Activated T-cell treated with anti-CD3 and anti-CD28 coated beads, Interleukin-2, amount 50 U/mL, for 4 hours (primary cell): Measurements from ENCODE around the gene IGSF3. TPM values are rescaled to one million over a fixed set of nuclear protein-coding genes. Genes with fewer than 3 reads are reported as not detected.
A peak's percentile ranks its signal among the peaks of the same experiment; 100 is the strongest.
"Not testable (repeated sequence)": the region's sequence is repeated elsewhere in the genome, so short reads cannot be mapped to it uniquely, and the experiment has no call there.

Experiments
- ATAC-seq, 2 donors: fragments of 200-7000 bp; cut with Tn5 transposase; one replicate each; pipeline ENCODE4 v1.10.0; 2021
- DNase-seq: peaks from one replicate; pipeline ENCODE4 v3.0.0-alpha.2; 2020
- H3K27me3 Mint-ChIP-seq: one replicate; pipeline ENCODE4 v1.8.0; 2021; ENCODE audit warnings: low read depth, mixed read lengths
- H3K36me3 Mint-ChIP-seq: one replicate; pipeline ENCODE4 v1.8.0; 2022; ENCODE audit warnings: mixed read lengths; ENCODE audit not compliant: insufficient read depth
- H3K4me1 Mint-ChIP-seq: one replicate; pipeline ENCODE4 v1.8.0; 2021; ENCODE audit warnings: low read depth, mixed read lengths
- H3K4me3 Mint-ChIP-seq: one replicate; pipeline ENCODE4 v1.8.0; 2021; ENCODE audit warnings: mild to moderate bottlenecking, moderate library complexity, mixed read lengths
- H3K9me3 Mint-ChIP-seq: one replicate; pipeline ENCODE4 v1.8.0; 2021; ENCODE audit warnings: mixed read lengths
- total RNA-seq, 3 donors: library from RNA; stranded (reverse); gene quantifications; one replicate each; pipeline ENCODE4 v1.2.1, GENCODE V29; 2021

Gene IGSF3
- total RNA-seq, 3 donors from 2014 or later, result 4.0 to 7.6 (median 4.8) TPM

- not testable (repeated sequence) for DNase-seq, H3K4me1 Mint-ChIP-seq, H3K9me3 Mint-ChIP-seq, H3K27me3 Mint-ChIP-seq, ATAC-seq, H3K4me3 Mint-ChIP-seq, H3K36me3 Mint-ChIP-seq
These were observed 45.8 kb downstream of the IGSF3 start for GRCh38 chr1:116621756-116622155.

GRCh38 chr1:116620392-116620791, 47.1 kb downstream of the IGSF3 start:
- not testable (repeated sequence) for H3K9me3 Mint-ChIP-seq, H3K36me3 Mint-ChIP-seq, H3K27me3 Mint-ChIP-seq, H3K4me3 Mint-ChIP-seq, ATAC-seq, DNase-seq, H3K4me1 Mint-ChIP-seq

GRCh38 chr1:116619106-116619505, 48.4 kb downstream of the IGSF3 start:
- not testable (repeated sequence) for ATAC-seq, H3K9me3 Mint-ChIP-seq, H3K4me1 Mint-ChIP-seq, DNase-seq, H3K4me3 Mint-ChIP-seq, H3K36me3 Mint-ChIP-seq, H3K27me3 Mint-ChIP-seq

GRCh38 chr1:116617808-116618207, 49.7 kb downstream of the IGSF3 start:
- H3K36me3 Mint-ChIP-seq, H3K9me3 Mint-ChIP-seq, ATAC-seq, H3K27me3 Mint-ChIP-seq, H3K4me1 Mint-ChIP-seq, DNase-seq, H3K4me3 Mint-ChIP-seq: not testable (repeated sequence)

- DNase-seq, H3K36me3 Mint-ChIP-seq, H3K4me1 Mint-ChIP-seq, H3K4me3 Mint-ChIP-seq, ATAC-seq, H3K27me3 Mint-ChIP-seq, H3K9me3 Mint-ChIP-seq: not testable (repeated sequence)
These were observed 53.7 kb downstream of the IGSF3 start for GRCh38 chr1:116613825-116614224.

- H3K4me1 Mint-ChIP-seq, result peaks cover 19% of the 10 kb centered on the region
- ATAC-seq, result peak in 1 of 2 donors; percentile 21
- H3K36me3 Mint-ChIP-seq, H3K9me3 Mint-ChIP-seq, H3K27me3 Mint-ChIP-seq, DNase-seq, H3K4me3 Mint-ChIP-seq: not testable (repeated sequence)
These were observed 57.6 kb downstream of the IGSF3 start for GRCh38 chr1:116609801-116610371.

GRCh38 chr1:116608841-116609240, 58.7 kb downstream of the IGSF3 start:
- Mint-ChIP-seq H3K4me1 (peaks cover 19% of the 10 kb centered on the region), H3K4me3 (peak overlapping the region; percentile 70)
- peak; percentile 61 to 77 for ATAC-seq
- DNase-seq, H3K36me3 Mint-ChIP-seq, H3K9me3 Mint-ChIP-seq, H3K27me3 Mint-ChIP-seq: not testable (repeated sequence)

- ATAC-seq, H3K9me3 Mint-ChIP-seq, H3K27me3 Mint-ChIP-seq, DNase-seq, H3K36me3 Mint-ChIP-seq: not testable (repeated sequence)
- peaks cover 19% of the 10 kb centered on the region for H3K4me1 Mint-ChIP-seq
- peak overlapping the region; percentile 70 for H3K4me3 Mint-ChIP-seq
These were observed 59.4 kb downstream of the IGSF3 start for GRCh38 chr1:116608151-116608550.

- not testable (repeated sequence) for H3K9me3 Mint-ChIP-seq, ATAC-seq, H3K27me3 Mint-ChIP-seq, DNase-seq, H3K36me3 Mint-ChIP-seq
- peak overlapping the region; percentile 70 for H3K4me3 Mint-ChIP-seq
- peaks cover 19% of the 10 kb centered on the region for H3K4me1 Mint-ChIP-seq
These were observed 60.1 kb downstream of the IGSF3 start for GRCh38 chr1:116607463-116607862.

GRCh38 chr1:116606067-116606466, 61.5 kb downstream of the IGSF3 start:
- H3K36me3 Mint-ChIP-seq, ATAC-seq, H3K27me3 Mint-ChIP-seq, H3K9me3 Mint-ChIP-seq, DNase-seq: not testable (repeated sequence)
- Mint-ChIP-seq H3K4me3 (peak overlapping the region; percentile 67), H3K4me1 (peaks cover 19% of the 10 kb centered on the region)

- no peaks in the 10 kb centered on the region for H3K9me3 Mint-ChIP-seq
- ATAC-seq (no peak), DNase-seq (no peak)
- H3K27me3 Mint-ChIP-seq, result peaks cover 3% of the 10 kb centered on the region
- no peaks in the 10 kb centered on the region for H3K36me3 Mint-ChIP-seq
- H3K4me3 Mint-ChIP-seq, result no peak overlapping the region
- peaks cover 19% of the 10 kb centered on the region for H3K4me1 Mint-ChIP-seq
These were observed 62.2 kb downstream of the IGSF3 start for GRCh38 chr1:116605315-116605714.

- H3K9me3 Mint-ChIP-seq, H3K27me3 Mint-ChIP-seq, H3K36me3 Mint-ChIP-seq, ATAC-seq, H3K4me3 Mint-ChIP-seq, DNase-seq: not testable (repeated sequence)
- peaks cover 16% of the 10 kb centered on the region for H3K4me1 Mint-ChIP-seq
These were observed 63.1 kb downstream of the IGSF3 start for GRCh38 chr1:116604408-116604807.

GRCh38 chr1:116603646-116604045, 63.9 kb downstream of the IGSF3 start:
- H3K4me3 Mint-ChIP-seq, ATAC-seq, DNase-seq, H3K27me3 Mint-ChIP-seq, H3K9me3 Mint-ChIP-seq, H3K36me3 Mint-ChIP-seq: not testable (repeated sequence)
- H3K4me1 Mint-ChIP-seq, result peaks cover 14% of the 10 kb centered on the region

GRCh38 chr1:116599369-116599768, 68.2 kb downstream of the IGSF3 start:
- not testable (repeated sequence) for H3K36me3 Mint-ChIP-seq, H3K9me3 Mint-ChIP-seq, H3K4me1 Mint-ChIP-seq, H3K4me3 Mint-ChIP-seq, DNase-seq, H3K27me3 Mint-ChIP-seq, ATAC-seq

- H3K4me1 Mint-ChIP-seq, H3K36me3 Mint-ChIP-seq, H3K27me3 Mint-ChIP-seq, DNase-seq, H3K9me3 Mint-ChIP-seq, H3K4me3 Mint-ChIP-seq: not testable (repeated sequence)
- ATAC-seq, result peak in 1 of 2 donors; percentile 29
These were observed 69.0 kb downstream of the IGSF3 start for GRCh38 chr1:116598420-116599036.
